Measurements from ENCODE around the gene SNRNP25.
A peak's percentile ranks its signal among the peaks of the same experiment; 100 is the strongest.
"Not testable (repeated sequence)": the region's sequence is repeated elsewhere in the genome, so short reads cannot be mapped to it uniquely, and the experiment has no call there.

SNRNP25 gene

DNA sequence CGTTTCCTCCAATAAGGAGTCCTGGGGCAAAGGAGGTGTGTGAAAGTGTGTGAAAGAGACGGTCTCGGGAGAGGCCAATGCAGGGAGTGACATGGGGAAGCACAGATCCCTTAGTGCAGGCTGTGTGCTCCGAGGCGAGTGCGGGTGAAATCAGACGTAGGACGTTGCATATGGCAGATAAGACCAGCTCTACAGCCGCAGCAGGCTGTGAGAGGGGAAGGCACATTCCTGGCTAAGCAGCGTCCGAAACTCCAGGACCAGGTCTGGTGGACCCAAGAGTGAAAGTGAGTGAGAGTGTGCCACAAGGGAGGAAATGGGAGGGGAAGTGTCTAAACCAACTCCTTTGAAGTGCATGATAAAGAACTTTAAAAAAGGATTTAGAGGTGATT lies 11.6 kb upstream of the SNRNP25 start:
- DNase-seq, result no peak

DNA sequence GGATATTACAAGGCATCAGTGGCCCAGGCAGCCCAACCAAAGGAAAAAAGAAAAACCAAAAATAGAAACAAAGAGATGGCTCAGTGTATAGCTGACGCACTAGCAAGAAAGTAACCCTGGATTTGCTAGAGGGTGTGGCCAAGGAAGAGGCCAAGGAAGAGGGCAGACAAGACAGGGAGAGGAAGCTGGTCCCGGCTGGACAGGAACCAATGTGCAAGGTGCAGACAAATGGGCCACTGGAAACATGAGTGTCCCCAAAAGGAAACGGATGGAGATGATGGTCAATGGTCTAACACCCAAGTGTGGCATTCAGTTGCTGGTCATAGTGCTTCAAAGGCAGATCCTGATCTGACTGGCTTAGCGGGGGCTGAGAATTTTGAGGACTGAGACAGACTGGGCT lies 10.9 kb upstream of the SNRNP25 start:
- no peak for DNase-seq

DNA sequence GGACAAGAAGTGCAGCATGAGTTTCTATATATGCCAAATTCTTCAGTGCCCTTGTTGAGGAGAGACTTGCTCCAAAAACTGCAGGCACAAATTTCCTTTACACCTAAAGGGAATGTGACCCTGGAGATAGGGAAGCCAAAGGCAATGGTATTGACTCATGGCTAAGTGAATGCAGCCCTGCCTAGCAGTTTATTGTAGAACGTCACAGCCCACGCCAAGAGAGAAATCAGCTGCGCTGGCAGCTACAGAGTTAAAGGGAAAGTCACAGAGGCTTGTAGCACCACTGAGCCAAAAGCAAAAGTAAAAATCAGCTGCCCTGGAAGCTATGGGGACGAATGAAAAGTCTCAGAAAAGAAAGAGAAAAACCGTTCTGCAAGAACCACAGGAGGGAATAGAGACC lies 10.3 kb upstream of the SNRNP25 start:
- no peak for DNase-seq

DNA sequence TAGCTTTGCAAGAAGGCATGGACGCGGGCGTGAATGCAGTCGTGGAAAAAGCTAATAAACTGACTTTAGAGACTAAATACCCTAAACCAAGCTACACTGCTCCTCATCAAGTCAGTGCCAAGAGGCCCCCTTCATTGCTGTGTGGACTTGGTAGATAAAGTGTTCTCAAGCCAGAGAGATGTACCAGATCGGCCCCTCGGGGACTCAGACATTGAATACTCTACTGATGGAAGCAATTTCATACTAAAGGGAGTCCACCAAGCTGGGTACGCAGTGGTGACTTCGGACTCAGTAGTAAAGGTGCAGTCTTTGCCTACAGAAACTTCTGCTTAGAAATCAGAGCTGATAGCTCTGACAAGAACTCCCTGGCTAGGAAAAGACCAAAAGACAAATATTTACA lies 9.0 kb upstream of the SNRNP25 start:
- no peak for DNase-seq

DNA sequence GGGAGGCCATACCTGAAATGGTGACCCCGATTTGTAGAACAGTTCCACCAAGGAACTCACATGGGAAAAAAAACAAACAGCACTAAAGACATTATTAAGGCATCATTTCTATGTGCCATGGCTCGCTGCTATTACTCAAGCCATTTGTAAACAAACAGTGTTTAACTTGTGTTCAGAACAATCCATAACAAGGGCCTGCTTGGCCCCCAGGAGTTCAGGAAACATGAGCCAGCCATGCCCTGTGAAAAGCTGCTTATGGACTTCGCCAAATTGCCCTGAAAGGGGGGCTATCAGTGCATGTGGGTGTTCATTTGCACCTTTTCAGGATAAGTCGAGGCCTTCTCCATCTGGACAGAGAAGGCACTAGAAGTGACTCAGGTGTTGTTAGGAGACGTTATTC lies 8.2 kb upstream of the SNRNP25 start:
- no peak for DNase-seq

DNA sequence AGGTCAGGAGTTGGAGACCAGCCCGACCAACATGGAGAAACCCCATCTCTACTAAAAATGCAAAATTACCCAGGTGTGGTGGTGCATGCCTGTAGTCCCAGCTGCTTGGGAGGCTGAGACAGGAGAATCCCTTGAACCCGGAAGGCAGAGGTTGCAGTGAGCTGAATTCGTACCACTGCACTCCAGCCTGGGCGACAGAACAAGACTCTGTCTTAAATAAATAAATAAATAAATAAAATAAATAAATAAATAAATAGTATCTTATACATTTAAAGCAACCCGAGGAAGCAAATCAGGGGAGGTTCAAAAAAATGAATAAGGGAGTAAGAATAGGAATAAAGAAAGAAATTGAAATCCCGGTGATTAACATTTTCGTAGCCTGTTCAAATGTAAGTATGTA lies 7.1 kb upstream of the SNRNP25 start:
- DNase-seq, result not testable (repeated sequence)

DNA sequence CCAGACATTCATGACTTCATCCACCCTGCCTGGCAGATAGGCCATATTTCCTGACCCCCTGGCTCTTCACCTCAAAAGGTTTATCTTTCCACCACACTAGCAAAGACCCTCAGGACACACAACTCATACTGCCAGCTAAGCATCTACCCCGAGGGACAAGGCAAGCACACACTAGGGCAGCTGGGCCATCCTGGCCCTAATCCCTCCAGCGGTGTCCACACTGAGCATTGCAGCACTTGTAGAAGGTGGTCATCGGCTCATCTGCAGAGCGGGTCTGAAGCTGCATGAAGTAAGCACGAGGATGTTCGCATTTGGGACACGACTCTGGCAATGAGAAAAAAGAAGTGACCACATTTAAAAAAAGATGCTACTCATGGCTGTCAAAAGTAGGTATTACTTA lies 6.4 kb upstream of the SNRNP25 start:
- DNase-seq, result no peak

DNA sequence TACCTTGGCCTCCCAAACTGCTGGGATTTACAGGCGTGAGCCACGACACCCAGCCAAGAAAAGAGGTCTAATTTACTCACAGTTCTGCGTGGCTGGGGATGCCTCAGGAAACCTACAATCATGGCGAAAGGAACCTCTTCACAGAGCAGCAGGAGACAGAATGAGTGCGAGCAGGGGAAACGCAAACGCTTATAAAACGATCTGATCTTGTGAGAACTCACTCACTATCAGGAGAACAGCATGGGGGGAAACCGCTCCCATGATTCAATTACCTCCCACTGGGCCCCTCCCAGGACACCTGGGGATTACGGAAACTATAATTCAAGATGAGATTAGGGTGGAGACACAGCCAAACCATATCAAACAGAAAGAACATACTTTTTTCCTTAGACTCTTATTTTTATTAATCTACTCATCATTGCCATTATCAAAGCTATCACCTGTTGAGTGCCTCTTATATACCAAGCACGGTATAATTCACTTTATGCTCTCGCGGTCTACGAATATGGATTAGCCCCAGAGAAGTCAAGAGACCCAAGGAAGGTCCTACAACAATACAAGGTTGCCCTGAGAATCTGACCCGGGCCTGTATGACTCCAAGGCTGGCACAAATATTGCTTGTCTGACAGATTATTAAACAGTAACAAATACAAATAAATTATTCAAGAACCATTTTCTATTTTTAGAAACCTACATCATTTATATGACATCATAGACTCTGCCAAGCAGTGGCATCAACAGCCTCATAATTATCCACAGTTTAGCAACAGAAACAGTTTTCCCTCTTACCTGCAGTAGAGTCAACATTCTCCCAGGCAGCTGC lies 2.6 kb upstream of the SNRNP25 start:
- DNase-seq, result no peak

DNA sequence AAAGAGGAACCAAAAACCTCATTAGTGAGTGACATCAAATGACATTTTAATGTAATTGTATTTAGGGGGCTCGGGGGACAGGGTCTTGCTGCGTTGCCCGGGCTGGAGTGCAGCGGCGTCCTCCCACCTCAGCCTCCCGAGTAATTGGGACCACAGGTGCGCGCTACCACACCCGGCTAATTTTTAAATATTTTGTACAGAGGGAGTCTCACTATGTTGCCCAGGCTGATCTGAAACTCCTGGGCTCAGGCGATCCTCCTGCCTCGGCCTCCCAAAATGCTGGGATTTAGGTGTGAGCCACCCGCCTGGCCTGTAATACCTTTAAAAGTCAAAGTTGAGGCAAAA lies 581 bp downstream of the SNRNP25 start:
- no peak for DNase-seq

DNA sequence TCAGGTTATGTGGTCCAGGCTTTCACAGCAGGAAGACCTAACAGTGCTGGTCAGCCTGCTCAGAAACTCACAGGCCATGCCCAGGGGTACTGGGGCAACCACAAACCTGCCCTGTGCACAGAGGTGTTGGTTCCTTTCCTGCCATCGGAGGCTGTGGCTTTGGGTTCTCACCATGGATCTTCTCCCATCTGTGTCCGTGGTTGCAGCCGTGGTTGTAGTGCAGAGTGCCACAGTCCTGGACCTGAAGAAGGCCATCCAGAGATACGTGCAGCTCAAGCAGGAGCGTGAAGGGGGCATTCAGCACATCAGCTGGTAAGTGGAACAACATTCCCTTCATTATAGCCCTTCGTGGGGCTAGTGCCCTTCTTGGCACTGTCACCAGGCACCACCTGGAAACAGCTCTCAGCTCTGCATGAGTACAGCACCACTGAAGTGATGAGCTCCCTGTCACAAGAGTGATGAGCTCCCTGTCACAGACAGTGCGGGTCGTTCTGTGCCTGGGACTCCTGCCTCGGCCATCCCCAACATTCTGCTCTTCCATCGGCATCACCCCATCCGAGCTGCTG lies 2.0 kb downstream of the SNRNP25 start:
- DNase-seq, result no peak

DNA sequence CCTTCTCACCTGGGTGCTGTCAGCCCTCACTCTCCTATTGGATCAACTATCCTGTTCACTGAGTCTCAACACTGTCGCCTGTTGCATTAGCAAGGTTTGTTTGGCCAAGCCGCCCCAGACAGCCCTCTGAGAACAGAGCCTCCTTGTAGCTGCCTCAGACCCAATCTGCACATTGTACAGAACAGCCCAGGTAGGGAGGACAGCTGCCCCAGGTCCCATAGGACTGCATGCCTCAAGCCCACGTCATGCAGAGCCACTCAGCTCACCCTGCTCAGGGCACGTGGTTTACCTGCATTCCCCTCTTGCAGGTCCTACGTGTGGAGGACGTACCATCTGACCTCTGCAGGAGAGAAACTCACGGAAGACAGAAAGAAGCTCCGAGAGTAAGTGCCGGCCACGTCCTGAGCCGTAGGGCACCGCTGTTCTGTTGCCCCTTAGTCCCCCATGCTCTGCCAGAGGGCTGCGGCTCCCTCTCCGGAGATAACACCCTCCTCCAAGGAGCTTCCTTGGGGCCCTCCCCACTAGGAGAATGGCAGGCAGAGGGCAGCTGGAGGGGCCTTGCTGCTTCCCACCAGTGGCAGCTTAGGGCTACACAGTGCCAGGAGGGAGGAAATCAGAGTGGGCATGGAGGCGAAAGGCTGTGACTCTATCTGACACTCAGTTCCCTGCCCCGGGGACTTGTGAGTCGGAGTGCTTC lies 2.8 kb downstream of the SNRNP25 start:
- DNase-seq, result no peak

DNA sequence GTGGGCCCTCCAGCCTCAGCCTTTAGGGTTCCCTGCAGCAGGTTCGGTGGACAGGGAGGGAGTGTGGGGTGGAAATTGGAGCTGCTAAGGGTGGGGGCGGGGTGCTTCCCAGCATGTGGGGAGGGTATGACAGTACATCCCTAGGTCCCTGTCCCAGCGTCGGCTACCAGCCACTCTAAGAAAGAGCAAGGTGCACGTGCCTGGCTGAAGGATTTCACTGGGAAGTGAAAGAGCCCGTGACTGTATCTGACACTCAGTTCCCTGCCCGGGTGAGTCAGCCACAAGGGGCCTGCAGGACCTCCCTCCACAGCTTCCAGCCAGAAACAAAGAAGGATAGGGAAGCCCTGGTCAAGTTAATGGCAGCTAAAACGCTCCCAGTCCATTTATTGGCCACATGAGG lies 4.1 kb downstream of the SNRNP25 start:
- no peak for DNase-seq

DNA sequence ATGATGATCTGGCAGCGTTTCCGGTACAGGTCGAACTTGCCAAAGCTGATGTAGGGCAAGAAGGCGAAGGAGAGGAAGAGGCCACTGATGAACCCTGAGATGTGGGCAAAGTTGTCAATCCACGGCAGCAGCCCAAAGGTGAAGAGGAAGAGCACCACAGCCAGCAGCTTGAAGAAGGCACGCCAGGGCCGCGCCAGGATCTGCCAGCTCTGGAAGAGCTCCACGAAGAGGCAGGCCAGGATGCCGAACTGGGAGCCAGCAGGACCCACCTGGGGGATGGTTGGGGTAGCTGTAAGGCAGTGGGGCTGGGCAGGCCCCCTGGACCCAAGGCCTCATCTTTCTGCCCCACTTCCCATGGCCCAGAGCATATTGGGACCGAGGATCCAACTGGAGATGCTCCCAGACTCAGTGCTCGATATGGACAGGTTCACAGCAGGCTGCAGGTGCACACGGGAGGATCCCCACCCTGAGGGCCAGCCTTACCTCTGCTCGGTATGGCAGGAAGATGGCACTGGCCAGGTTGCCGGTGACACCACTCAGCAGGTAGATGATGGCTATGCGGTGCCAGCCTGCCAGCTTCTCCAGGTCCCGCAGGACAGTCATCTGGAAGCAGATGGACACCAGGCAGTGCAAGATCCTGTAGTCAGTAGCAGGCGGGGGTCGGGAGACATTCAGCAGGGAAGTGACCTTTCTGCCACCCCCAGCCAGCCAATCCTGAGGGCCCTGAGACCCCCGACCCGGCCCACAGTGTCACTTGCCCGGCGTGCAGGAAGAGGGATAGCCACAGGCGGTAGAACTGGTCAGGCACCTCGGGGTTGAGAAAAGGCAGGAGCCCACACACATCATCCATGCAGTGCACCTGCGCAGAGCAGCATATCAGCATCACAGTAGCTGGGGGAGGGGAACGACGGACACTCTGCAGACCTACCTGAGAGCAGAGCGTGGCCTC lies 5.1 kb downstream of the SNRNP25 start:
- no peak for DNase-seq

DNA sequence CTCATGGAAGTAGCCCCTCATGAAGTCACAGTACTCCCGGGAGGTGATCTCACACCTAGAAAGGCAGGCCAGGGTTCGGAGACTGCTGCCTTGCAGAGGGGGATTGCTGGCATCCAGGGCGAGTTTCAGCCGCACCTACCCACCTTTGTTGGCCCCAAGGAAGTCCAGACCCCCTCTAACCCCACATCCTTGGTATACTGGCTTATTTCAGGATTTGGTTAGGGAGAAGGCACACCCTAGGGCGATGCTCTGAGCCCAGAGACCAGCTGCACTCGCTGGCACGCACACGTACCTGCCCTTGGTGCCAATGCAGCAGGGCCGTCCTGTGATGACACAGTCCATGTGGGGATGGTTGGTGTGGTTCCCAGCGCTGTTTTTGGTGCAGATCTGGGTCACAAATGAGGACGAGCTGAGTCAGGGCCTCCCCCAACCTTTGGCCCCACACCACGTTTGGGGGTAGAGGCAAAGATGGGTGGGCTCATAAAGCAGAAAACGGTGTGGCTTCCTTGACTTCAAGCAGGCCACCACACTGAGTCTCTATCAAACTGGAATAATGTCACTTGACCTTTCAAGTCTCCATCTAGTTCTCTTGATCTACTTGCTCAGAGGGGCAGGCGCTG lies 5.9 kb downstream of the SNRNP25 start:
- no peak for DNase-seq

DNA sequence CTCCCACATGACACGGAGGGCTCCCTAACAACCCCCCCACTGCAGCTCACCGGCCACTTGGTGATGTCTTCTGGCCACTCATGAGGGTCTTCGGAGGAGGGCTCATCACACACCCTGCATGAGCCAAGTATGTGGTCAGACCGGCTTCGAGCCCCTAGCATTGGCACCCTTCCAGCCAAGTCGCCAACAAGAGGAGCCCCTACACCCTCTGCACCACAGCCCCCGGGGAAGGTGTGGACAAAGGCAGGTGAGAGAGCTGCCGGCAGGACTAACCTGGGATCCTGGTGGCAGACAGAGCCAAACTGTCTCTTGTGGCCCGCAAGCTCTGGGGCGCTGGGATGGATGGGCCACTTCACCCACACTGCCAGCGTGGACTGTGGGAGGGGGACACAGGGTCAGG lies 6.5 kb downstream of the SNRNP25 start:
- no peak for DNase-seq

DNA sequence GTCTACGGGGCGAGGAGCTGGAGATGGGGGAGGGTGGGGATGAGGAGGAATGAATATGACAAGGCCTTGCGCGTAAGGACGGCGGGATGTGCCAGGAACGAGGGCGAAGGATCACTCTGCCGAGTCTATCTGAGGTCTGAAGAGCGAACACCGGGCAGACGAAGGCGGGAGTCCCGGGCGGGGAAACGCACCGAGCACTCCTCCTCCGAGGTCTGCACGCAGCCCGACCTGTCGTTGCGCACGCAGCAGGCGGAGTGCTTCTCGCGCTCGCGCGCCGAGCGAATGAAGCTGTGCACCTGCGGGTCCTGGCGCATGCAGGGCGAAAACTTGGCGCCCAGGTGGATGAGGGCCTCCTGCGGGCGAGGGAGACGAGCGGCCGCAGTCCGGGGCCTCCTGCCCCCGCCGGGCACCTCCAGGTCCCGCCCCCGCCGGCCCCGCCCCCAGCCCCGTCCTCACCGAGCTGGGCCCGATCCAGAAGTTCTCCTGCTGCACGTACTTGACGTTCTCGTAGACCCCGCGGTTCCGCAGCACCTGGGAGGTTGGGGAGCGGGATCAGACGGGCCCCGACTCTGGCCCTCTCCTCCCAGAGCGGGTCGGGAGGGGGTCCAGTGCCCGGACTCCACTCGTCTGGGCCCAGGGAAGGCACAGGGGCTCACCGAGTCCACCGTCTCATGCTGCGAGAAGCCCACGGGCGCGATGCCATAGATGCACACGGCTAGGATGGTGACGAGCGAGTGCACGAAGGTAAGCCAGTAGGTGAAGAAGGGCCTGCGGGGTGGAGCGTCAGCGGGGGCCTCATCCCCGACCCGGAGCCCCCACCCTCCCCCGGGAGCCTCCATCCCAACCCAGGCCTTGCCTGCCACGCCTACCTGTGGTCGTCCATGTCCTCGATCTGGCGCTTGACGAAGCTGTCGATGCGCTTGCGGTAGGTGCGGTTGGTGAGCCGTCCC lies 7.6 kb downstream of the SNRNP25 start:
- peak in 1 of 2 experiments; percentile 35 for DNase-seq

DNA sequence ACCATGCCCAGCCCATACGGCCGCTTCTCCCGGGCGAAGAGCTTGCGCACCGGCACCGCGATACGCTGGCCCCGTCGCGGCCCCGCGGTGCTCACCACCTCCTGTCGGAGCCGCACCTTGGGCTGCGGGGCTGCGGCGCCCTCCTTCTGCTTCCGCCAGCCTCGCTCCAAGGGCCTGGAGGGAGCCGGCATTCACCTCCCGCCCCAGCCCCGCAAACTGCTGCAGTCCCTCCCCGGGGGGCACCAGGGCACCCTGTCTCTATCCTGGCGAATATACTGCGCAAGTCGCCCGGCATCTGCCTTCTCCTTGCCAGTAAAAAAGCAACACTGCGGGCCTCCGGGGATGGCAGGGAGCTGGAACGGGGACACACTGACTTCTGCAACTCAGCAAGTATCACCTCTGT lies 8.3 kb downstream of the SNRNP25 start:
- DNase-seq, result no peak

DNA sequence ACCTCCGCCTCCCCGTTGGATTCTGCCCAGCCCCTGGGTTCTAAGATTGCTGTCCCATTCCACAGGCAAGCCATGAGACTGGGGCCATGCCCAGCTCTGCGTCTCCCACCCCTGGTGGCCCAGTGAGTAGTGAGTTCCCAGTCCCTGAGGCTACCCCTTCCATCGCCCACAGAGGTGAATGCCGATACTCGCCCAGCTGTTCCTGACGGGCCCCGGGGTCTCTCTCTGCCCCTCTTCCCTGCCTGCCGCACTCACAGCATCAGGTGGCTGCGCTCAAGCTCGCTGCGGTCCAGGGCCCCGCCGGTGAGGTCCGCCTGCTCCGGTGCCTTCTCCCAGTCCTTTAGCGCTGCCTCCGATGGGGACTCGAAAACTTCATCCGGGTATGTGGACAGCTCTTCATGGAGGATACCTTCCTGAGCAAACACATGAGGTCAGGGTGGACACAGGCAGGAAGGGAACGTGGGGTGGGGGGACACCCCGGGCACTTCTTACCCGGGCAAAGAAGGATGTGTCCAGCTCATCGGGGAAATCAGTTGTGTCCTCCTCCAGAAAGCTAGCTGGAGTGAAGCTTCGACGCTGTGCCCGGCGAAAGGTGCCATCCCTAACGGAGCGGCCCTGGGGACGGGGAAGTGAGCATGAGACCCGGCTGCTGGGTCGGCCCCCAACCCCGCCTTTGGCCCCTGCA lies 8.8 kb downstream of the SNRNP25 start:
- DNase-seq, result no peak

DNA sequence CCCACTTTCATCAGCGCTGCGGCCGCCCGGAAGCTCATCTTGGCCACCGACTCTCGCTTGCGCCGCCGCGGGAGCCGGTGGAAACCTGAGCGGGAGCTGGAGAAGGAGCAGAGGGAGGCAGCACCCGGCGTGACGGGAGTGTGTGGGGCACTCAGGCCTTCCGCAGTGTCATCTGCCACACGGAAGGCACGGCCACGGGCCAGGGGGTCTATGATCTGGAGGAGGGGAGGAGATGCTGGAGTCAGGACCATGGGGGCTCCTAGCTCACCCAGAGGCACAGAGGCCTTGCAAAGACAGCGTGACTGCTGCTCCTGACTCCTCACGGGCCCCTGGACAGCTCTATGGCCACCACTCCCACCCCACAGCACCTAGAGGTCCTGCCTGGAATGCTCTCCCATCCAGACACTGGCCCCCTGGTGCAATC lies 9.4 kb downstream of the SNRNP25 start:
- no peak for DNase-seq

DNA sequence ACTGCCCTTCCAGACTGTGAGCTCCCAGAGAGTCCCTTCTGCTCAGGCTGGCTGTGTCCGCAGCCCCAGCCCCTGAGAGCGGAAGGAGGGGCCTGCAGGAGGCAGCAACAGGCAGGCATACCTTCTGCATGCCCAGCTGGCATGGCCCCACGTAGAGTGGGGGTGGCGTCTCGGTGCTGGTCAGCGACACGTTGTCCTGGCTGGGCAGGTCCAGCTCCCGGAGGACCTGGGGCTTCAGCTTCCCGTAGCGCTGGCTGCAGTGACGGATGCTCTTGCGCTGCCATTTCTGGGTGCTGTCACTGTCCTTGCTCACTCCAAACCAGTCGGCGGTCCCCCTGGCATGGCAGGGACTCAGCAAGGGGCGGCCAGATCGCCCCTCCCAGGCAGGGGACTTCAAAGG lies 9.8 kb downstream of the SNRNP25 start:
- no peak for DNase-seq
